H1 (cell line): ENCODE results near the gene TAMALIN. TPM values are rescaled to one million over a fixed set of nuclear protein-coding genes. Genes with fewer than 3 reads are reported as not detected.

Source experiments
- EP300 ChIP-seq, 2 experiments: IDR thresholded peaks; 1 replicate in 1 of 2; 2 replicates in 1 of 2; pipeline ENCODE4 v1.6.1; 2011 to 2012; ENCODE audit warnings: low read depth in 2 of 2, low read length in 2 of 2, mild to moderate bottlenecking in 2 of 2, borderline replicate concordance in 1 of 2, inconsistent platforms in 1 of 2, moderate library complexity in 1 of 2
- KDM1A ChIP-seq: fragments of 200-600, 300-600 bp; sonication (generic); IDR thresholded peaks from 2 replicates; pipeline ENCODE4 v1.7.1; 2016; ENCODE audit warnings: mild to moderate bottlenecking, low read length, borderline replicate concordance
- polyA plus RNA-seq, 7 experiments: library from polyadenylated mRNA; depleted of rRNA in 3 of 7; stranded (reverse) in 5 of 7; unstranded in 2 of 7; fragments of >200 nt in 5 of 7; fragments of 200-250 nt in 2 of 7; gene quantifications; 1 replicate in 5 of 7; 2 replicates in 1 of 7; 4 replicates in 1 of 7; pipeline versions ENCODE4 v1.2.1 to v1.2.3, GENCODE V29; 2011 to 2013; ENCODE audit warnings: missing spikeins in 2 of 7, mixed read lengths in 2 of 7
- total RNA-seq: library from RNA; stranded (reverse); fragmentation: NEBNext Ultra II Directional; extraction: Animal tissue kit (Norgen Biotek cat#: 25700); gene quantifications from 2 replicates; pipeline ENCODE4 v1.2.1, GENCODE V29; 2021

Gene TAMALIN
- total and polyA plus RNA-seq, 2 of the 8 experiments (the other 6 are each of a cell fraction or from before 2014, with no cell fraction given), result 2.6 to 4.9 TPM

DNA sequence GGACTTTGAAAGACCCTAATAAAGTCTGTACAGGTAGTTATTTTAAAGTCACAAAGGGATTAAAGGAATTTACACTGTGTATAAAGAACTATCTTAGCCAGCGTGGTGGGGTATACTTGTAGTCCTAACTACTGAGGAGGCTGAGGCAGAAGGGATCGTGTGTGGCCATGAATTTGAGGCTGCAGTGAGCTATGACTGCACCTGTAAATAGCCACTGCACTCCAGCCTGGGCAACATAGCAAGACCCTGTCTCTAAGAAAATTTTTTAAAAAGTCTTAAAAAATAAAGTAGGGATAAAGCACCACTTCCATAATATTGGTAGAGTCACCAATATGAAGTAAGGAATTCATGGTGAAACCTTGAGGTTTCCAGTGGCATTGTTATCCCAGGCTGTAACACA, 37.1 kb upstream of the TAMALIN start (continued):
- TF ChIP-seq EP300 (IDR thresholded peaks at IDR 0.05; ENCODE audit: borderline replicate concordance in 1 of 2, low read depth in 2 of 2, low read length in 2 of 2), result no peak
- no peak for TF ChIP-seq KDM1A
